Loucy (cell line): ENCODE measurements around the gene VPS18.

Source experiments
- H2AFZ ChIP-seq: fragments of 200-600 bp; sonication (generic); 2 replicates; pipeline ENCODE4 v1.6.0; 2016; ENCODE audit warnings: antibody characterized with exemption, mild to moderate bottlenecking, low read length, moderate library complexity
- H3F3A ChIP-seq: fragments of 200-600 bp; 2 replicates; pipeline ENCODE4 v1.6.0; 2016; ENCODE audit warnings: antibody characterized with exemption, low read depth, mild to moderate bottlenecking
- H3K27me3 ChIP-seq: fragments of 200-600 bp; sonication (generic); 2 replicates; pipeline ENCODE4 v1.6.1; 2014; ENCODE audit warnings: low read length, mild to moderate bottlenecking; ENCODE audit not compliant: insufficient read depth, poor library complexity, severe bottlenecking
- H3K36me3 ChIP-seq: fragments of 200-600 bp; sonication (generic); 2 replicates; pipeline ENCODE4 v1.6.1; 2016; ENCODE audit warnings: low read length; ENCODE audit not compliant: insufficient read depth
- H3K4me1 ChIP-seq: fragments of 200-600 bp; sonication (generic); 2 replicates; pipeline ENCODE4 v1.5.1; 2014; ENCODE audit warnings: low read length, mild to moderate bottlenecking; ENCODE audit not compliant: insufficient read depth, poor library complexity, severe bottlenecking
- H3K4me2 ChIP-seq: fragments of 200-600 bp; sonication (generic); 2 replicates; pipeline ENCODE4 v1.6.0; 2014; ENCODE audit warnings: antibody characterized with exemption, low read length, low read depth, mild to moderate bottlenecking; ENCODE audit not compliant: poor library complexity, severe bottlenecking
- H3K4me3 ChIP-seq: fragments of 200-600 bp; sonication (generic); 2 replicates; pipeline ENCODE4 v1.5.1; 2014; ENCODE audit warnings: low read length, mild to moderate bottlenecking, mixed read lengths; ENCODE audit not compliant: poor library complexity, severe bottlenecking
- H3K79me2 ChIP-seq: fragments of 200-600 bp; sonication (generic); 2 replicates; pipeline ENCODE4 v1.6.1; 2014; ENCODE audit warnings: low read length; ENCODE audit not compliant: insufficient read depth
- H3K9ac ChIP-seq: fragments of 200-600 bp; sonication (generic); 2 replicates; pipeline ENCODE4 v1.6.0; 2014; ENCODE audit warnings: mild to moderate bottlenecking, low read depth, low read length, moderate library complexity; ENCODE audit not compliant: poor library complexity, severe bottlenecking
- H3K9me2 ChIP-seq: fragments of 200-600 bp; sonication (generic); replicated peaks from 2 replicates; pipeline ENCODE4 v1.6.1; 2016; ENCODE audit warnings: low read depth, low read length, mixed read lengths
- H3K9me3 ChIP-seq: fragments of 200-600 bp; sonication (generic); 2 replicates; pipeline ENCODE4 v1.6.1; 2014; ENCODE audit warnings: mild to moderate bottlenecking, antibody characterized with exemption, low read length, low read depth; ENCODE audit not compliant: insufficient read depth
- H4K20me1 ChIP-seq: fragments of 200-600 bp; sonication (generic); 2 replicates; pipeline ENCODE4 v1.6.0; 2014; ENCODE audit warnings: antibody characterized with exemption, low read length, mild to moderate bottlenecking; ENCODE audit not compliant: insufficient read depth, poor library complexity, severe bottlenecking
- CTCF ChIP-seq: fragments of 200-600 bp; sonication (generic); conservative IDR thresholded peaks from 2 replicates; pipeline ENCODE4 v1.5.1; 2014; ENCODE audit warnings: mild to moderate bottlenecking, antibody characterized with exemption, low read length
- EZH2phosphoT487 ChIP-seq: fragments of 200-600 bp; IDR thresholded peaks from 2 replicates; pipeline ENCODE4 v1.6.1; 2018; ENCODE audit warnings: antibody characterized with exemption, mild to moderate bottlenecking, moderate library complexity, borderline replicate concordance

Gene VPS18

GRCh38 chr15:40925863-40926658 lies 31.8 kb downstream of the VPS18 start:
- H3K79me2 ChIP-seq = no peaks in the 10 kb centered on the region

GRCh38 chr15:40926659-40927494 lies 32.6 kb downstream of the VPS18 start:
- H4K20me1 ChIP-seq = no peaks in the 10 kb centered on the region
- peak overlapping the region; percentile 74 for H3K4me3 ChIP-seq
- no peak for TF ChIP-seq CTCF
- H3K9me2 ChIP-seq = no peaks in the 10 kb centered on the region
- H2AFZ ChIP-seq = no peak overlapping the region
- no peaks in the 10 kb centered on the region for H3K36me3 ChIP-seq
- no peaks in the 10 kb centered on the region for H3K79me2 ChIP-seq
- H3K9me3 ChIP-seq = no peaks in the 10 kb centered on the region
- H3K4me1 ChIP-seq = peaks cover 28% of the 10 kb centered on the region
- peak overlapping the region; percentile 92 for H3K4me2 ChIP-seq
- H3F3A ChIP-seq = no peaks in the 10 kb centered on the region
- H3K9ac ChIP-seq = no peak overlapping the region
- H3K27me3 ChIP-seq = peaks cover 16% of the 10 kb centered on the region

More at GRCh38 chr15:40925863-40926658, 31.8 kb downstream of the VPS18 start:
- H3K4me2 ChIP-seq = peak overlapping the region; percentile 64
- H3K9me2 ChIP-seq = no peaks in the 10 kb centered on the region
- H3K27me3 ChIP-seq = peaks cover 16% of the 10 kb centered on the region
- H3F3A ChIP-seq = no peaks in the 10 kb centered on the region
- H4K20me1 ChIP-seq = no peaks in the 10 kb centered on the region
- H3K4me1 ChIP-seq = peaks cover 24% of the 10 kb centered on the region
- H3K36me3 ChIP-seq = no peaks in the 10 kb centered on the region
- peak overlapping the region; percentile 67; the same call in 1 of the 2 replicates for H2AFZ ChIP-seq
- TF ChIP-seq CTCF (no peak), EZH2phosphoT487 (no peak)
- peak overlapping the region; percentile 45 for H3K4me3 ChIP-seq
- H3K9me3 ChIP-seq = no peaks in the 10 kb centered on the region
- no peak overlapping the region for H3K9ac ChIP-seq

GRCh38 chr15:40927495-40927872 lies 33.2 kb downstream of the VPS18 start:
- H3K9ac ChIP-seq = no peak overlapping the region
- no peaks in the 10 kb centered on the region for H3K9me2 ChIP-seq
- no peaks in the 10 kb centered on the region for H4K20me1 ChIP-seq
- peak overlapping the region; percentile 74 for H3K4me3 ChIP-seq
- H3F3A ChIP-seq = no peaks in the 10 kb centered on the region
- H3K79me2 ChIP-seq = no peaks in the 10 kb centered on the region
- TF ChIP-seq CTCF (no peak), EZH2phosphoT487 (no peak)
- peak overlapping the region; percentile 92 for H3K4me2 ChIP-seq
- peaks cover 16% of the 10 kb centered on the region for H3K27me3 ChIP-seq
- 0 out of 2 replicates have a peak overlapping the region, but pooled peaks have one; percentile 79 for H2AFZ ChIP-seq
- H3K36me3 ChIP-seq = no peaks in the 10 kb centered on the region
- peaks cover 34% of the 10 kb centered on the region for H3K4me1 ChIP-seq
- H3K9me3 ChIP-seq = no peaks in the 10 kb centered on the region
